HTR-8/SVneo (cell line): ENCODE measurements around the gene DUOXA2.
"Not testable (repeated sequence)": the region's sequence is repeated elsewhere in the genome, so short reads cannot be mapped to it uniquely, and the experiment has no call there.

Experiments used
- DNase-seq: peaks from one replicate; pipeline ENCODE4 v3.0.0; 2011; ENCODE audit warnings: low spot score, mixed read lengths; ENCODE audit not compliant: insufficient read length
- FAIRE-seq: peaks from 2 replicates; lab custom pipeline; 2011; peaks lifted over from hg19 to GRCh38; lab: Jason Lieb, UNC

Gene DUOXA2

DNA sequence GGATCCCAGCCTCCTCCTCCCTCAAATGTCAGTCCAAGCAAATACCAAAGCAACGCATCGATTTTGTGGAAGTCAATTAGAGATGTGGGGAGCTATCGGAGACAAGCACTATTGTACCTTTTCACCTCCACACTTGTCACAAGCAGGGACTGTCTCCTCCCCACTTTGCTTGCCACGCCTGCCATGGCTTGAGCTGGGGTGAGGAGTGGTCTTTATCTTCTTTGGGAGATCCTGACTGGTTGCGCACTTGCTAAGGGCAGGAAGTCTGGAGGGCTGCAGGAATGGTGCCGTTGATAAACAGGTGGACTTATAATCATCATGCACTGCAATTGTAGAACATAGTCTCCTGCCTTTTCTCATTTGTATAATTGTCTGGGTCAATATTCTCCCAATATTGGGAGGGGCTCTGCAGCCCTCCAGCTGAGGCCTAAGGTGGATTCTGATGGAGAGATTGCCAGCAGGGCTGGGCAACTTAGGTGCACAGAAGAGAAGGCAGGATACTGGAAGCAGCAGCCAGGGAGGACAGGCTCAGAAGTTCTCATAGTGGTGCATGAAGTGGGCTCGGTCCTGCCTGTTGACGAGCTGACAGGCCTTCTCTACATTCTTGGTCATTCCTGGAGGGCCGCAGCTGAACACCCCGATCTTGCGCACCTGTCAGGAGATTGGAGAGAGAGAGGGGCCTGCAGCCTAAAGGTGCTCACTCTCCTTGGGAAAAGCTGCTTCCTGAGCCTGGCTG is 20.3 kb upstream of the DUOXA2 start:
- DNase-seq (no peak), FAIRE-seq (no peak)

DNA sequence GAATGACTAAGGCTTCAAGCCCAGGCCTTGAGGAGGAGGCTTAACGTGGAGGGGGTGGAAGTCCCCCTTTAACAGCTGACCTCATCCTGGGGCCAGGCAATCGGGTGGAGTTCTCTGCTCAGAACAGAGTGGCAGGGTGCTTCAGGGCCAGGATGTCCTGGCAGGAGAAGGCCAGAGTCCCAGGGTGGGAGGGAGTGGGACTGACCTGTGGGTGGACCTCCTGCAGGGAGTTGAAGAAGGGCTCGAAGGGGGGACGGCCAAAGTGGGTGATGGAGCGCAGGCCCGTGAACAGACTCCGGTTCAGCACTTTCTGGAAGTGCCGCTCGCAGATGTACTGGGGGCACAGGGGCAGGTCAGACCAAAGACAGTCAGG is 19.8 kb upstream of the DUOXA2 start:
- FAIRE-seq (no peak), DNase-seq (no peak)

DNA sequence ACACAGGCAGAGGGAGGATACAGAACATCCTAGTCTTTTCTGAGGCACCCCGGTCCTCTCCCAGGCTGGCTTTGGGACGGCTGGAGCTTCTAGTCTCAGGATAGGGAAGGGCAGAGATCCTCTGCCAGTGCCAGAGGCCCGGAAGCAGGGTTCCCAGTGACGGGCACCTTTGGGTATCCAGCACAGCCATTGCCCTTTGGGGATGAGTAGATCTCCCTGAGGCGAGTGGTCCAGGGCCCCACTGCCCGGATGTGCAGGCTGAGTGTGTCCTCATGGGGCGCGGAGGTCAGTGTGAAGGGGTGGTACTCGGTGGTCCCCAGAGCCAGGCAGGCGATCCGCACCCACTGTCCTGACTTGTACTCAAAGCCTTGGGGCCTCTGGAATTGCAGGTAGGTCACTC is 18.5 kb upstream of the DUOXA2 start:
- DNase-seq (no peak), FAIRE-seq (no peak)

DNA sequence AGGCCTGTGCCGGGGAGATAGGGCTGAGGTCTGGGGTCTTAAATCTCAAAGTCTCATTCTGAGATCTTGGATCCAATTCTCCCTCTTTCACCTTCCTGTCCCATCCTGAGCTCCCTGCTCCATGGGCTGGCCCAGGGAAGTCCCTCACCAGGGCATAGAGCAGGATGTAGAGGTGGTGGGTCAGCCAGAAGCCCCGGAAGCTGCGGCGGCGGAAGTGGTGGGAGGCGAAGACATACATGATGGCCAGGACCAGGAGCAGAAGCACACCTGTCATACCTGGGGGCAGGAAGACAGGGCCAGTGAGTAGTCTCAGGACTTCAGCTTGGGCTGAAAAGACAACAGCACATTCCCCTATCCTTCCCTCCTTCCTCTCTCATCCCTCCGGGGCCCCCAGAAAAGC is 16.7 kb upstream of the DUOXA2 start:
- DNase-seq (no peak), FAIRE-seq (no peak)

DNA sequence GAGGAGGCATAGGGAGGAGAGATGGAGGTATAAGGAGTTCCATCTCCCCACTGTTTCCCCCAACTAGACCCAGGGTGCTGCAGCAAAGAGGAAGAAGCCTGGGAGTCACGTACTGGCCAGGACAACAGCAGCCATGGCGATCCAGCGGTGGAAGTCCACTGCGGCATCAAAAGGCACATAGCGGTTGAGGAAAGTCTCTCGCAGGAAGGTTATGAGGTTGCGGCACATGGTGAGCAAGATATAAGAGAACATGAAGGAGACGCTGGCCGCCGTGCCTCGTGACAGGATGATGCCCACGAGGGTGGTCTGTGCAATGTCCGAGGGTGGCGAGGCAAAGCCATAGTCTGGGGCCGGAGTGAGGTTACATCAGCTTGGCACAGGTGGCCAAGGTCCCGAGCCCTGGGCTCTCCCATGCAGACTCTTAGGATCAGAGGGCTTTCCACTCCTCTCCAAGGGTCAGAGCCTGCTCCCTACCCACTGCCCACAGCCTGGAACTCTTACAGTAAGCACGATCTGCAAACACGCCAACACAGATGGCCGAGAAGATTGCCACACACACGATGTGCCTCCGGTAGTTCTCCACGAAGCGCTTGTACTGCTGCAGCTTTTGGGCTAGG is 14.5 kb upstream of the DUOXA2 start:
- DNase-seq (no peak), FAIRE-seq (no peak)

DNA sequence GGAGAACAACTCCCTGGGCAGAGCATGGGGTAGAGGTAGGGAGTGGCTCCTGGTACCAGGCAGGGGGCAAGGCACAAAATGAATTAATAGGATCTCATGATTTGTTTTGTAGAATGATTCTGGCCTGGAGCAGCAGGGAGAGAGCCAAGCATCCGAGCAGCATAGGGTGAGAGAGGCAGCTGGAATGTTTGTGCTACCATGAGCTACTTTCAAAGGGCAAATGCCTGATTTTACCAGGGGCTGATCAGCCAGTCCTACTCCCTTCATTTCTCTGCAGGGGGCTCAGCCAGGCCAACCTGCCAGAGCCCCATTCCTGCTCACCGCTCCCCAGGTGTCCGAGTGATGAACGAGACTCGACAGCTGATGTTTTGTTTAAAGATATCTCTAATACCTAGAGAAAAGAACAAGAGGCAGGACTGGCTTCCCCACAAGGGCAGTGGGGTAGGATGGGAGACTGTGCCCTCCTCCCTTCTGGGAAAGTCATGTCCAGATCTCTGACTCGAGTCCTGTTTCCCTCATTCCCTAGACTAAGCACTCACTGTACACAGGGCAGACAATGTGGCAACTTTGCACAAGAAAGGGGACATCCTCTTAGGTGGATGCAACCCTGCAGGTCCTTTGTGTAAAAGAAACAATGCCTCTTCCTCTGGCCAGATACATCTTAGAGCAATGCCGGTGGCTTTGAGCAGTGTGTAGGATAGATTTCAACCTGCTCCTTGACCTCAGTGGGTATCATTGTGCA is 13.1 kb upstream of the DUOXA2 start:
- no peak for DNase-seq
- no peak for FAIRE-seq

DNA sequence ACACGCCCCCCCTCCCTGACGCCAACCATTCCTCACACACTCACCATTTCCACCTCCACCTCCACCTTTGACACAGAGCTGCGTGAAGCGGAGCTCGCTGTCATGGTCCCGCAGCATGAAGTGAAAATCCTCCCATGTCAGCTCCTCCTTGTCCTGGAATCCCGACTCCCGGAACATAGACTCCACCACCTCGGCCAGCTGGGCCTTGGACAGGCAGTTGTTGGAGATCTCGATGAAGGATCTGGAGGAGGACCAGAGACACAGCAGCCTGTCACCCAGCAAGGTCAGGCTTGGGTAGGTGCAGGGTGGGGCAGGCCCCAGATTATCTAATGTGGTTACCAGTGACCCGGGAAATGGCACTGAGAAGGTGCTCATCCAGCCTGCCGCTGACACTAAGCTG is 12.4 kb upstream of the DUOXA2 start:
- no peak for DNase-seq
- FAIRE-seq: no peak

DNA sequence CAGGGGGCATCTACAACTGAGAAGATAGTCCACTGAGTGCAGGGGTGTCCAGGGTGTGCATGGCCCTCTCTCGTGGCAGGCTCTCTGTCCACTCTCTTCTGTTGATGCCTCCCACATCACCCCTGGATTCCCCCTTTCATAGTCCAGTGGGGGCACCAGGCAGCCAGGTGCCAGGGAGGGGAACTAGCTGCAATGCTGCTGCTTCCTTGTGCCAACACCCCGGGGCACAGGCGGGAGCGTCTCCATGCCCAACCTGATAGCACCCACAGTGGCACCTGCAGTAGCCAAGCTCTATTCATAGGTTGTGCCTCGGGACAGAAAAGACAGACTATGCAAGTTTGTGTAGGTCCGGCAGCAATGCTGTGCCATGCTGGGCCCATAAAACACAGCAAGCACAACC is 11.9 kb upstream of the DUOXA2 start:
- DNase-seq (no peak), FAIRE-seq (no peak)

DNA sequence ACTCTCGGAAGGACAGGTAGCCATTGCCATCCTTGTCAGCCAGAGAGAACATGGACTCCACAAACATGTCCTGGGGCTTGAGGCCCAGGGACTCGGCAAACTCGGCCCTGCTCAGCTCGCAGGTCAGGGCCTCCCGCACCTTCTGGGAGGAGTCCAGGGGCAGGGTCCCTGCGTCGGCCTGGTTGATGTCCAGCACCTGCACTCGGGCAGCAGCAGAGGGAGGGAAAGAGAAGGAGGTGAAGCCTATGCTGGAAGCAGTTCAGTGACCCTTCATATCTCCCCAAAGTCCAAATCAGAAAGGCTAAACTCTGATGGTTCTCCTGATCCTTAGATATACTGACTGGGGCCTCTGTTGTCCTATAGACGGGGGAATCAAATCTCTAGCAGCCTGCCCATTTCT is 10.0 kb upstream of the DUOXA2 start:
- DNase-seq, FAIRE-seq: not testable (repeated sequence)

DNA sequence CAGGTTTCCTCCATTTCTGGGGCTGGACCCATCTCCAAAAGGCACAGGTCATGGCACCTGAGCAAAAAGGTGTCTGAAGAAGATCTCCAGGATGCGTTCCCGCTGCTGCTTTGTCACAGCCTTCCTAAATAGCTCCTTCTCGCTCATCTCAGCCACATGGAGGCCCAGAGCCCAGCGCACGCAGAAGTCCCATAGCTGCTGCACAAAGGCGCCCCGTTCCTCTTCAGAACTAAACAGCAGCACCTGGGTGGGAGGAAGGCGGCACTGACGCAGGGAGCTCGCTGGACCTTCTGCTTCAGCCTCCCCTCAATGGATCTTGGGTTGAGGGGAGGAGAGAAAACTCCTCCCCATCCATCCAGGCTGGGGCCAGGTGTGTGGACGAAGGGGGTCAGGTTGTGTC is 8.5 kb upstream of the DUOXA2 start:
- no peak for DNase-seq
- no peak for FAIRE-seq

DNA sequence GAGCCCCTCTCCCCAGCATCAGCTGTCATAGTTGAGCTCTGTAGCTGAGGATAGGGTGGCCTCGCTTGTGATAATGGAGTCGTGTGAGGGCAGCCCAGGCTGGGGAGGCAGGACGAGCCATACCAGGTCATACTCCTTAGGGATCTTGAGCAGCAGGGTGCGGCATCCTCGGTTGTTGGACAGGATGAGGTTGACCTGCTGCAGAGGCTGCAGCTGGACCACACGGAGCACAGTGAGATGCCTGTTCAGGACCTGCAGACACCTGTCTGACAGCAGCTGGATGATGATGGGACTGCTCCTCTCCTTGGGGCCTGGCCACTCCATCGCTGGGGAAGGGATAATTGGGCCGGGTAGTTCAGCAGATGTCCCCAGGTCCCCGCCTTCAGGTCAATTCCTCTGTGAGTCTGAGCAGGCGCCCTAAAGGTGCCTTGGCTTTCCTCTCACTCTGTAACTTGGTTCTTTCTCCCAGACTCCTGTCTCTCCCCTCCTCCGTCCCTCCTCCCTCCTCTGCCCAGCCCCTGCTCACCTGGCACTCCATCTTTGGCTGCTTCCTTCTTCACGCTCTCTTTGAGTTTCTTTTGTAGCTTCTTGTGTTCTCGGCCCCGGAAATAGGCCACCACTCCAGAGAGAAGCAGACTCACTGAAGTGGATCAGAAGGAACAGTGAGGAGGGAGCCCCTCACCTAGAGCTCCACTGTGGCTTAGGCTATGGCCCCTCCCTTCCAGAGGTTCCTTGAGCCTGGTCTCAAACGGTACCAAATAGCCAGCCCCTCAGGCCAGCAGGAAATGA is 7.9 kb upstream of the DUOXA2 start:
- FAIRE-seq (no peak), DNase-seq (no peak)

DNA sequence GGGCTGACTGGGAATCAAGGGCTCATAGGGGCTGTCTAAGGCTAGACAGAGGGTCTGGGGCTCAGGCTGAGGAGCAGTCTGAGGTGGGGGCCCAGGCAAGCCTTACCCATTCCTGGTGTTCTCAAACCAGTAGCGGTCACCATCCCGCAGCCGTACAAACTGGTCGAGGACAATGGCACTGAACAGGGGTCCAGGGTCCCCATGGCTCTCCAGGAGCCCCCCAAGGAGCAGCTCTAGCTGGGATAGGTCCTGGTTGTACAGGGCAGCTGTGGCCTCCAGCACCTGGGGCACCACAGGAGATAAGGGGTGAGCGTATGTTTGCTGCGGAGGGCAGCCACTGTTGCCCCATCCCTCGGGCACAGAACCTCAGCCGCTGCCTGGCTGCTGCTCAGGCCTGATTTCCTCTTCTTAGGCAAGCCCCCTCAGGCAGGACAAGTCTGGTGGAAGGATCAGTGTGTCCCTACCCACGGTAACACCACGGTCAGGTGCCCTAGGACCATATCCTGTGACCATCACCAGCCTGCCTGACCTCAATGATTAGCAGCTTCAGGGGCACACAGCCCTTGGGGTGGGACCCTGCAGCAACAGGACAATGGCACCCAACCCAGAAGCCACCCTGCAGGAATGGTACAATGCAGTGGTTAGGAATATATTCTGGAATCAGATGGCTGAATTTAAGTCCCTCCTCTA is 6.0 kb upstream of the DUOXA2 start:
- DNase-seq: no peak
- FAIRE-seq: no peak

DNA sequence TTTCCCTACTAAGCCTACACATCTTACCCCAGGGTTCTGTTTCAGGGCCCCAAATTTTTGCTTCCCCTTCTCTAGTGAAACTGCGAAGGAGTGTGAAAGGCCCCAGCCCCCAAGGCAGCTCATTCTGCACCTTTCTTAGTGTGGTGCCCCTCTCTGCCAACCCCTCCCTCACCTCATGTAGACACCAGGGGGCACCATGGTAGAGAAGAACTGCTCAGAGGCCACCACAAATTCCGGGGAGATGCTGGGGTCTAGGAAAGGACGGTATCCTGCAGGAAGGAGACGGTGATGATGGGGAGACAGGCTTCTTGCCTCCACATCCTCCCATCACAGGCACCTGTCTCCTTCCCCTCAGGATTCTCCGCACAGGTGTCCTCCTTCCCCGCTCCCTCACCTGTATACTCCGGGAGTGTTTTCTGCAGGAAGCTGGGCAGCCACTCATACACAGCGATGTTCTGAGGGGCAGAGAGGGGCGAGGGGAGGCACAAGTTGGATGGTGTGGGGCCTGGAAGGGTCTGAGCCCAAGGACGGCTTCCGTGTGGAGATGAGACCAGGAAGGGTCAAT is 3.8 kb upstream of the DUOXA2 start:
- DNase-seq: no peak
- FAIRE-seq: no peak

DNA sequence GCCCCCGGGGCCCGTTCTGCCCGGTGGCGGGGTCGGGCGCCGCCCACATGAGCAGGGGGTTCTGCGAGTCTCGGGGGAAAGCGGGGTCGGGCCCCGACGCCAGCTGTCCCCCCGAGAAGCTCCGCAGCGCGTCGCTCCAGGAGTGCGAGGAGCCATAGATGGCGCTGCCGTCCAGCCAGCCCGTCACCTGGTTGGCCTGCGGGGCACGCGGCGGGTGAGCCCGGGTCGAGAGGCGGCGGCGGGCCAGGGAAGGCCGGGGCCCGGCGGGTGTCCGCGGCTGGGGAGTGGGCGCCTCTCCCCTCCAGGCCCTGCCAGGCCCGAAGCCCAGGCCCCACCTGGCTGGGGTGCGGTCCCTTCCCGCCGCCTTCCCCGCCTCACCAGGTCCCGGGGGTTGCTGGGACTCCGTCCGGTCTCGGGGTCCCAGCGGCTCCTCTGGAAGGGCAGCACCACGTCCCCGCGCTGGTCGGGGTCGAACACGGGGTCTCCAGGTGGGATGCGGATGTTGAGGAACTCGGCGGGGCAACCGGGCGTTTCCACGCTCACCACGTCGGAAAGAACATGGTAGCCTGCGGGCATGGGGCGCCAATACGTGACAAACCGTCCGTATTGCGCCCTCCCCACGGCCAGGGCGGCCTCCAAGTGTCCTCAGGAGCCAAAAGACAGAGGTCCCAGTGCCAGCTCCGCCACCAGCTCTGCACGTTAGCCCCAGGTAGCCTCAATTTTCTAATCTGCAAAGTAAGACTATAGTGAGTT is 2.6 kb upstream of the DUOXA2 start:
- DNase-seq (no peak), FAIRE-seq (no peak)

DNA sequence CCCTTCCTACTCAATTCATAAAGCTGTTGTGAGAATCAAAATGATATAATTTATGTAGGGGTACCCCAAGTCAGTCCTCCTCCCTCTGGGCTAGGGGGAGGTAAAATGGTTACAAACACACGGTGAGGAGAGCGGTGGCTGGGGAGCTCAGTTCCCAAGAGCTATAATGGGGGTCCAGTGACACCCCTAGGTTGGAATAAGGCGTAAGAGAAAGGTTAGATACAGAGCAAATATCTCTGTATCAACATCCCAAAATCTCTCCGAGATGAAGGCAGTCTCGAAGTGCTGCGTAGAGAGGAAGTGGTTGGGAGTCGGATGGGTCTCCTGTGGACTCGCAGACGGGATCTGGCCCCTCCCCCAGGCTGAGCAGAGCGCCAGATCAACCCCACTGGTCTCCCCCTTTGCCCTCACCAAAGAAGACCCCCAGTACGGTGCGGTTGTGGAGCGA is 2.0 kb upstream of the DUOXA2 start:
- no peak for DNase-seq
- no peak for FAIRE-seq

DNA sequence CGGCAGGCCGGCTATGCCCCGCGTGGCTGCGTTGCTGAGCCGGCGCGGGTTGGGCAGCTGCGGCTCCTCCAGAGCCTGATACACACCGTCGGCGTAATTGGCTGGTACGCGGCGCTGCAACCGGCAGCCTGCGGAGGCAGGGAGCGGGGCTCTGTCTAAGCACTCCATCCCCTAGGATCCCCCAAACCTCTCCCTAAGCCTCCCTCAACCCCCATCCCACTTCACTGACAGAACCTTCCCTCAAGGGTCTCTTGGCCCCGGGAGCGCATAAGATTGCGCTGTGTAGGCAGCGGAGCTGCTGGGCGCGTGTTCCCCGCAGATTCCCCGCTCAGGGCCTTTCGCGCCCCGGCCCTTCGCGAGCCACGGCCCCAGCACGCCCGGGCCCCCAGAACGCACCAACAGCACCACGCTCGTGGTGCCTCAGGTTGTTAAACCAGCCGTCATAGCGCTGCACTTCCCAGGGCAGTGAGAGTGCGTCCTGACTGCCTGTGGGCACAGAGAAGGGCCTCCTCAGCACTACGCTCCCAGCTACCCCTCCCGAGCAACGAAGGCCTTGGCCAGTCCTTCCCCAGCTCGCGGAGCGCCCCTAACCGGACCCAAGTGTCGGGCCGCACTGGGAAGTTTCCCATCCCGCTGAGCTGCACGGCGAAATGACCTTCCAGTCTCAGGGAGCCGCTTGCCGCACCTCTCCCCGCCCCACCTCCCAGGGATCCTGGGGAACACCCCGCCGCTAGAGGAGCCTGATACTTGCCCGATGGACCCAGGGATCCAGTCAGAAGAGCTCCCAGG is 1.3 kb upstream of the DUOXA2 start:
- no peak for FAIRE-seq

DNA sequence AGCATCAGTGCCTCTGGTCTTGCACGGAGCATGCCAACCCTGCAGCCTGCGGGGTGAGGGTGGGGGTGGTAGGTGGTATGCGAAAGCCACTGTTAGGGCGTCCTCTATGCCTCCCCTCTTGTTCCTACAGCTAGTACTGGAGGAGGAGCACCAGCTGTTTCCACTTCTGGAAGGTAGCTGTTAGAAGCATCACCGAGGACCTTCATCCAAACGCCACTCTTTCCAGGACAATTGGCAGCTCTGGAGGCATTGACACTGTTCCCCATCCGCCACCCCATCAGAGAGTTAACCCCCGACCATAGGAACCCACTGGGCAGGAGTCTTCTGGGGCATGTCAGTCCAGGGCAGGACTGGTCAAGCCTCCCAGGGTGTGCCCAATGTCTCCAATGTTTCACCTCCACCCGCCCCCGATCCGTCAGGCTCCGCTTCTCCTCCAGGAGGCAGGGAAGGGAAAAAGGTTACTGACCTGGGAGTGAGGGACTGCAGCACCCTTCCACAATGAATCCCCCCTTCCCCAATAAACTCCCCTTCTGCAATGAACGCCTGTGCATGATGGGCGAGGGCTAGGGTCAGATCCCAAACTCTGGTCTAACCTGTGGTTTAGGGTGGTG is 641 bp upstream of the DUOXA2 start:
- DNase-seq: no peak
- FAIRE-seq: no peak

More for the DNA sequence above, 1.3 kb upstream of the DUOXA2 start:
- no peak for DNase-seq

DNA sequence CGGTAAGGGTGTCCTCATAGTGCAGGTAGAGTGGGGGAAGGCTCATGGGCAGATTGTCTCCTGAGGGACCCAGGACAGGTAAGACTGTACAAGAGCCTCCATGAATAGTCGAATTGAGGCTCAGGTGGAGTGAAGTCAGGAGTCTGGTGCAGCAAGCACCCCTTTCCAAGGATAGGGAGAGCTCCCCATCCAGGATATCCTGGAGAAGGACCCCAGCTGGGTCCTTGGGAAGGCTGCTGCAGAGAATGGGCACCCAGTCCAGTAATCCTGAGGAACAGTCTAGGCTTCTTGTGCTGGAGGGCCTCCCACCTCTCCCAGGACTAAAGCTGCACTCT is 592 bp downstream of the DUOXA2 start:
- no peak for DNase-seq
- no peak for FAIRE-seq
